ENCODE data around the gene GALNTL6. TPM values are rescaled to one million over a fixed set of nuclear protein-coding genes. Genes with fewer than 3 reads are reported as not detected.

Gene GALNTL6
- total and polyA plus RNA-seq, 7 donors, result 0.14 to 2.5 (median 0.42) TPM; not detected in 1

GRCh38 chr4:171834640-171835039 is 21.4 kb downstream of the GALNTL6 start:
- 28 to 47% methylated on average over 3 of the region's 3 CpGs for WGBS, 2 donors
- Histone ChIP-seq H3K27ac (no peak overlapping the region), H3K4me3 (no peak overlapping the region), H3K9me3 (no peaks in the 10 kb centered on the region), H3K4me1 (no peaks in the 10 kb centered on the region), H3K27me3 (no peaks in the 10 kb centered on the region), H3K36me3 (no peaks in the 10 kb centered on the region)
- no peak for TF ChIP-seq EP300 (IDR thresholded peaks at IDR 0.05)
- TF ChIP-seq POLR2A (IDR thresholded peaks at IDR 0.05), result no peak
- TF ChIP-seq, protein P1, sequence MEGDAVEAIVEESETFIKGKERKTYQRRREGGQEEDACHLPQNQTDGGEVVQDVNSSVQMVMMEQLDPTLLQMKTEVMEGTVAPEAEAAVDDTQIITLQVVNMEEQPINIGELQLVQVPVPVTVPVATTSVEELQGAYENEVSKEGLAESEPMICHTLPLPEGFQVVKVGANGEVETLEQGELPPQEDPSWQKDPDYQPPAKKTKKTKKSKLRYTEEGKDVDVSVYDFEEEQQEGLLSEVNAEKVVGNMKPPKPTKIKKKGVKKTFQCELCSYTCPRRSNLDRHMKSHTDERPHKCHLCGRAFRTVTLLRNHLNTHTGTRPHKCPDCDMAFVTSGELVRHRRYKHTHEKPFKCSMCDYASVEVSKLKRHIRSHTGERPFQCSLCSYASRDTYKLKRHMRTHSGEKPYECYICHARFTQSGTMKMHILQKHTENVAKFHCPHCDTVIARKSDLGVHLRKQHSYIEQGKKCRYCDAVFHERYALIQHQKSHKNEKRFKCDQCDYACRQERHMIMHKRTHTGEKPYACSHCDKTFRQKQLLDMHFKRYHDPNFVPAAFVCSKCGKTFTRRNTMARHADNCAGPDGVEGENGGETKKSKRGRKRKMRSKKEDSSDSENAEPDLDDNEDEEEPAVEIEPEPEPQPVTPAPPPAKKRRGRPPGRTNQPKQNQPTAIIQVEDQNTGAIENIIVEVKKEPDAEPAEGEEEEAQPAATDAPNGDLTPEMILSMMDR (IDR thresholded peaks at IDR 0.05), result no peak
- TF ChIP-seq POLR2AphosphoS5 (IDR thresholded peaks at IDR 0.05), result no peak
- no peak for DNase-seq
- intact Hi-C loops (cut with DNase I), result no loop called here

- no peaks in the 10 kb centered on the region for H3K4me1 ChIP-seq
- H3K4me3 ChIP-seq, result no peak overlapping the region
- no peaks in the 10 kb centered on the region for H3K36me3 ChIP-seq
- no peak overlapping the region for H3K27ac ChIP-seq
- 88 to 92% methylated on average over 1 of the region's 1 CpG for WGBS, 2 donors
- no peaks in the 10 kb centered on the region for H3K9me3 ChIP-seq
- intact Hi-C loops (cut with DNase I), result no loop called here
- no peak for DNase-seq
- no peaks in the 10 kb centered on the region for H3K27me3 ChIP-seq
- TF ChIP-seq, protein P1 (IDR thresholded peaks at IDR 0.05), result no peak
- TF ChIP-seq POLR2AphosphoS5 (IDR thresholded peaks at IDR 0.05) (no peak), EP300 (IDR thresholded peaks at IDR 0.05) (no peak), POLR2A (IDR thresholded peaks at IDR 0.05) (no peak)
Measured at GRCh38 chr4:171843456-171843855, 30.3 kb downstream of the GALNTL6 start.

- no peak for DNase-seq
- H3K4me3 ChIP-seq, result no peak overlapping the region
- intact Hi-C loops (cut with DNase I), result no loop called here
- H3K27ac ChIP-seq, result no peak overlapping the region
- H3K27me3 ChIP-seq, result no peaks in the 10 kb centered on the region
- no peaks in the 10 kb centered on the region for H3K36me3 ChIP-seq
- 10 to 27% methylated on average over 2 of the region's 2 CpGs for WGBS, 2 donors
- TF ChIP-seq, protein P1 (IDR thresholded peaks at IDR 0.05), result no peak
- TF ChIP-seq EP300 (IDR thresholded peaks at IDR 0.05), result no peak
- no peak for TF ChIP-seq POLR2A (IDR thresholded peaks at IDR 0.05)
- no peaks in the 10 kb centered on the region for H3K9me3 ChIP-seq
- no peaks in the 10 kb centered on the region for H3K4me1 ChIP-seq
Measured at GRCh38 chr4:171846232-171846631, 33.0 kb downstream of the GALNTL6 start.

DNA sequence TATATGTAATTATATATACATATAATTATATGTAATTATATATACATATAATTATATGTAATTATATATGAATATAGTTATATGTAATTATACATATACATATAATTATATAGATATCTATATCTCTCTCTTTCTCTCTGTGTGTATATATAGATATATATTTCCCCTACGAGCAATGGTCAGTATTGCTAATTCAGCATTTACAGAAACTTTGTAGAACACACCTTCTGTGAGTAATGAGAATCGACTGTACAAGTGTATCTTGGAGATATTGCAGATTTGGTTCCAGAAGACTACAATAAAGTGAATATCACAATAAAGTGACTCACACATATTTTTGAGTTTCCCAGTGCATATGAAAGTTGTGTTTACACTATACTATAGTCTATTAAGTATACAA is 33.7 kb downstream of the GALNTL6 start:
- Histone ChIP-seq H3K9me3 (no peaks in the 10 kb centered on the region), H3K4me1 (no peaks in the 10 kb centered on the region), H3K4me3 (no peak overlapping the region), H3K27me3 (no peaks in the 10 kb centered on the region), H3K36me3 (no peaks in the 10 kb centered on the region), H3K27ac (no peak overlapping the region)
- TF ChIP-seq POLR2A (IDR thresholded peaks at IDR 0.05) (no peak), EP300 (IDR thresholded peaks at IDR 0.05) (no peak), POLR2AphosphoS5 (IDR thresholded peaks at IDR 0.05) (no peak)
- TF ChIP-seq, protein P1 (IDR thresholded peaks at IDR 0.05), result no peak
- DNase-seq, result no peak
- 51 to 81% methylated on average over 2 of the region's 2 CpGs for WGBS, 2 donors
- intact Hi-C loops (cut with DNase I), result no loop called here

- DNase-seq, result no peak
- no peaks in the 10 kb centered on the region for H3K9me3 ChIP-seq
- no peaks in the 10 kb centered on the region for H3K36me3 ChIP-seq
- WGBS, 2 donors, result 57 to 72% methylated on average over 1 of the region's 1 CpG
- H3K4me1 ChIP-seq, result no peaks in the 10 kb centered on the region
- H3K27me3 ChIP-seq, result no peaks in the 10 kb centered on the region
- no peak overlapping the region for H3K4me3 ChIP-seq
- intact Hi-C loops (cut with DNase I), result no loop called here
- no peak for TF ChIP-seq EP300 (IDR thresholded peaks at IDR 0.05)
- TF ChIP-seq POLR2A (IDR thresholded peaks at IDR 0.05), result no peak
- TF ChIP-seq, protein P1 (IDR thresholded peaks at IDR 0.05), result no peak
- no peak for TF ChIP-seq POLR2AphosphoS5 (IDR thresholded peaks at IDR 0.05)
- no peak overlapping the region for H3K27ac ChIP-seq
Measured at GRCh38 chr4:171847751-171848150, 34.5 kb downstream of the GALNTL6 start.
